ENCODE results near the gene ZDHHC8.
A peak's percentile ranks its signal among the peaks of the same experiment; 100 is the strongest.

ZDHHC8 gene

DNA sequence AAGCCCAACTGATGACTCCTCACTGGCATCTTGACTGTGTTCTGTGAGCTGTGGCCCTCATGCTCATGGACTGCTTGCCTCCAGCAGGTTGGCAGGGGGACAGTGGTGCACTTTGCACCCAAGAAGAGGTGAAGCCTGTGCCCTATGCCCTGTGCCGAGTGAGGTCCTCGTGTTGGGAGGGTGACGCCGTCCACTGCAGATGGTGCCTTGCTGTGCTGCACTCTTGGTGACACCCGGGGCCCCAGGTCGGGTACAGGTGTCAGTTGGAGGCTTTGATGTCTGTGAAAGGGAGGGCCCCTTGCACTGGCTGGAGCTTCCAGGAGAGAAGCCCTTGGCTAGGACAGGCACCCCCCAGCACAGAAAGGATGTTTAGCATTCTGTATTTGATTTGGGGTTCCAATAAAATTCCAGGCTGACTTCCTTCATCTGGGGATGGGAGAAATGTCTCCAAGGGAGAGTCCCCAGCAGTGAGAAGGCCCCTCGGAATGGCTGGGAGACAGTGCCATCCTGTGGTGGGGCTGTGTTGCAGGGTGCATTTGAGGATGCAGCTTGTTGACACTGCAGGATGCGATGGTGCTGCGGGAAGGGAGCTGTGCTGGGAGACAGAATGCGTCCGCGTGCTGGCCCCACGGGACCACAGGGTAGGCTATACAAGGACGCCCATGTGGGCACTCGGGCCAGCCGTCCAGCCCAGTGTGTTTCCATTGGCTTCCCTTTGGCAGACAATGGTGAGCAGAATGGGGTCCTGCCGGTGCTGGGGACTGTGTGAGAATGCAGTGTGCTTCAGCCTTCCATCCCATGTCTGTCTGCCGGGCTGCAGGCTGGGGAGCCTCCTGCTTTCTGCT is 2.5 kb upstream of the ZDHHC8 start:
- peak; percentile 25 to 31 for DNase-seq (ENCODE audit: low read depth in 2 of 2)

DNA sequence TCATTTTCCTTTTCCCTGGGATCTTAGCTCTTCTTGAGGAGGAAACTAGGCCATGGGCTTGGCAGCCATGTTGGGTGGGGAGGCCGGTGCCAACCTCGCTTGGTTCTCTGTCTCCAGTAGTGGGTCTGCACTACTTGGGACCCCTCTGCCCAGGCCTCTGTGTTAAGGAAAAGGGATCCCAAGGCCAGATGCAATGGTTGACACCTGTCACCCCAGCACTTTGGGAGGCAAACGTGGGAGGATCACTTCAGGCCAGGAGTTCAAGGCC is 1.9 kb upstream of the ZDHHC8 start:
- DNase-seq (ENCODE audit: low read depth in 2 of 2) = no peak

DNA sequence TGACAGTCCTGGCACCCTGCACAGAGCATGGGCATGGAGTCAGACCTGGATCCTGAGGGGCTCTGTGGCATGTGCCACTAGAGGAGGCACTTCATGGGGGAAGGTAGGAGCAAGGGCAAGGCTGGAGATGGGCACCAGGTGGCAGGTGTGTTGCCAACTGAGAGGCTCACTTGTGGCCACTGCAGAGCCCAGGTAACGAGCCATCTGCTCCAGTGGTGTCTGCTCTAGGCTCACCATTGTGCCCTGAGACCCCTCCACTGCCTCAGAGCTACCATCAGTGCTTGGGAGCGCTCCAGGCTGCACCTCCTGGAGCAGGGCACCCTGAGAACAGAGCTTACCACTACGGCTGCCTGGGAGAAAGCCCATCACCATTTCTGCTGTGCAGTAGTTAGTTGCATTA is 1.3 kb upstream of the ZDHHC8 start:
- DNase-seq (ENCODE audit: low read depth in 2 of 2) = no peak

DNA sequence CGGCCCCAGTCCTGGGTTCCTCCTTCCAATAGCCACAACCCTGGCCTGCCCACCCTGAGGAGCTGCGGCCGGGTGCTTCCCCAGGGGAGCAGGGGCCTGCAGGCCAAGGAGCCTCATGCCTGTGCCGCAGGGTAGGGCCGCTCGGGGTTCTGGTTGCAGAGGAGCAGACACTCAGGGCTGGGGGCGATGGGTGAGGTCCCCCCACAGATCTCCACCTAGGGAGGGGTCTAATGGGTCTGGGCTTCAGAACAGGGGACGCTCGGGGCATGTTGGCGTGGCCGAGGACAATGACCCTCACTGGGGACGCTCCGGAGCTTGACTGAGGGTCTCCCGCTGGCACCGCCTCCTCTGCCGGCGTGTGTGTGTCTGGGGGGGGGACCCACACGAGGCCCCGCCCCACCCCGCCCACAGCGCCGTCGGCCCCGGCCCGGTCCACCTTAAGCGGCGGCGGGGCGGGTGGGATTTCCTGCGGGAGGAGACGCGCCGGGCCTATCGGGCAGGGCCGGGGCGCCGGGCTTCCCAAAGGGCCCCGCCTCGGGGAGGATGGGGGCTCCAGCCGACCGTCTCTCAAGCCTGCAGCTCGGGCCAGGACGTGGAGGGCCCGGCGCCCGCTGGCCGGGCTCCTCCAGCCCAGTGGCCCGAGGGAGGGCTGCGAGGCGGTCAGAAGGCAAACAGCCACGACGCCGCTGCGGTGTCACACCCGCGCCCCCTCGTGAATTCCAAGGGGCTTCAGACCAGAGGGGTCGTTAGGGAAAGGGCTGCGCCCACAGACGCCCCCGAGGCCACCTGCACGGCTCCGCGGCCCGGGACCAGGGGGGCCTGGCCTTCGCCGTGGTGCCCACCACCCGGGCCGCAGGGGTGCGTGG is 640 bp upstream of the ZDHHC8 start:
- peak; percentile 70 to 72 for DNase-seq (ENCODE audit: low read depth in 2 of 2)

DNA sequence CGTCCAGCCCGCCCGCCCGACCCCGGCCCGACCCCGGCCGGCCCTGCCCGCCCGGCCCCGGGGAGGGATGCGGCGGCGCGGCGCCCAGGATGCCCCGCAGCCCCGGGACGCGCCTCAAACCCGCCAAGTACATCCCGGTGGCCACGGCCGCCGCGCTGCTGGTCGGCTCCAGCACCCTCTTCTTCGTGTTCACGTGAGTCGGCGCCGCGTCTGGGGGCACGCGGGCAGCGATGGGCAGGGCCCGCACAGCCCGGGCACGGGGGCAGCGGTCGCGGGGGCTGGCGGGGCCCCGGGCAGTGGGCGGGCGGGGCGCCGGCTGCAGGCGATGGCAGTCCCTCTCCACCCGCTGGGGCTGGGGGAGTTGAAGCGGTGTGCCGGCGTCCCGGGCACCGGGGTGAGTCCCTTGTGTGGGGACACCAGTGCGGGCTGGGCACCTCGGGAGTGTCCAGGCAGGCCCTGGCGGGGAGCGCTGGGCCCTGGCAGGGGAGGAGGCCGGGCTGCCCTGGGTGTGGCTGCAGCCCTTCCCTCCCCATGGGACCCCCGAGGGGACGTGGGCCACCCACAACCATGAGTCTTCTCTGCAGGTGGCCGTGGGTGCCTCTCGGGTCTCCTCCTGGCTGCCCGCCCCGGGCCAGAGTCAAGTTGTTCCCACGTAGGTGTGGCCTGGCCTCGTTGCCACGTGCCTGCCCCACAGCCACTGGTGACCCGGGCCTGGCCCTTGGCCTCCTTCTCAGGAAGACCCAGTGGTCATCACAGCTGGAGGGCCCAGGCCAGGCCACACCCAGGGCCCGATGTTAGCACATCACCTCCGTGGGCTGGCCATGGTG is 468 bp downstream of the ZDHHC8 start:
- DNase-seq (ENCODE audit: low read depth in 2 of 2) = no peak

DNA sequence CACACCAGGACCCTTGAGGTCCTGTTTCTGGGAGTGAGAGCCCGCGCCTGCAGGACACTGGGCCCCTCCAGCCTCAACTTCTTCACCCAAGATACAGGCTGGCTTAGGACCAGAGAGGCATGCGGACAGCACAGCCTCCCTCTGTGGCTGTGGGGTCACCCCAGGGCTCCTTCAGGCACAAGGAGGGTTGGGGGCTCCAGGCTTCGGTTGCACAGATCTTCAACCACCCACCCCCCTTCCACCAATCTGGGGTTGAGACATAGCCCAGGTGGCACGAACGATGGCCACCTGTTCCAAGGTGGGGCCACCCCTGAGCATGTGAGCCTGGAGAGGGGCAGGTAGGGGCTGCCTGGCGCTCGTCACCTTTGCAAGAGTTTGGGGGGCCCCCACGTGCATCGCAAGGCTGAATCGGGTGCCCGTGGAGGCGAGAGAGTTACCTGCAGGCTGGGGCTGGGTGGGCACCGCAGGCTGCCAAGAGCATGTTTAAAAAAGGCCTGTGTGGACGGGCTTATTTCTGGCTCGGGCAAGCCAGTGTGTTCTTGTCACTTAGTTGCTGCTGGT is 1.2 kb downstream of the ZDHHC8 start:
- DNase-seq (ENCODE audit: low read depth in 2 of 2) = no peak

DNA sequence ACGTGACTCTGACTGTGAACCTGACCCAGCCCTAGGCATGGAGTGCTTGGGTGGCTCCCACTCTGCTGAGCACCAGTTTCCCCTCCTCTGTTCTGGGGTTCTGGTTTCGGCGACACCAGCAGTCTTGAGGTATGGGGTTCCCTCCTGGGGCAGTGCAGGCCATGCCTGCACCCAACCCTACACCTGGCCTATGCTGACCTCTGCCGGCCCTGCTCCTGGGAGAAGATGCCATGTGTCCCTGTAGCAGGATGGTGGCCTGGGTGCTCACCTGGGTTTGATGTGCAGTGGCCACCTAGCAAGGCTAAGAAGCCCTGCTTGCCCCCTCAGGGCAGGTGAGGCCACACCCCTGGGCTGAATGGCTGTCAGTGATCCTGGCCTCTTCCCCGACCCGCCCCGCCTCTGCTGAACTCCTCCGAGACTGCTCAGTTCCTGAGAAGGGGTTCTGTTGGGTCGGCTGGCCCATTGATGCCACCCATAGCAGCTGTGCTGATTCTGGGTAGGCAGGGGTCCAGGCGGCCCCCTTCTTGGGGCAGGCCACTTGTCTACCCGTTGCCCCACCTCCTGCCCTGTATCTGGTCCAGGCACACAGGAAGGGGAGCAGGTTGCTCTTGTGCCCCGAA is 2.4 kb downstream of the ZDHHC8 start:
- no peak for DNase-seq (ENCODE audit: low read depth in 2 of 2)

DNA sequence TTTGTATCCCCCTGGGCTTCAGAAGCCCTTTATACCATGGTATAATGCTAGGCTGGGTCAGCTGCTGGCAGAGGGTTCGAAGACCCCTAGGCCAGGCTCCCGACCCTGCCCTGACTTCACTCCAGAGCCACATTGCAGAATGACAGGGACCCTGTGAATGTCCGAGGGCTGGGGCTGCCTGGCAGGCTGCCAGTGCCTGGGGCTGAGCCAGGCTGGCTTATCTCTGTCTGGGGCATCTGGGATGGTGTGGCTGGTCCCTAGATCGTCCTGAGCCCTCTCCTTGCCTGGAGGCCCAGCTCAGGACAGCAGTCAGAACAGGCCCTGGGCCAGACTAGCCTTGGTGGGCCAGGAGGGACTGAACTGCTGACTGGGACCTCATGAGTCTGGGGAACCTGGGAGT is 3.7 kb downstream of the ZDHHC8 start:
- DNase-seq (ENCODE audit: low read depth in 2 of 2) = no peak

DNA sequence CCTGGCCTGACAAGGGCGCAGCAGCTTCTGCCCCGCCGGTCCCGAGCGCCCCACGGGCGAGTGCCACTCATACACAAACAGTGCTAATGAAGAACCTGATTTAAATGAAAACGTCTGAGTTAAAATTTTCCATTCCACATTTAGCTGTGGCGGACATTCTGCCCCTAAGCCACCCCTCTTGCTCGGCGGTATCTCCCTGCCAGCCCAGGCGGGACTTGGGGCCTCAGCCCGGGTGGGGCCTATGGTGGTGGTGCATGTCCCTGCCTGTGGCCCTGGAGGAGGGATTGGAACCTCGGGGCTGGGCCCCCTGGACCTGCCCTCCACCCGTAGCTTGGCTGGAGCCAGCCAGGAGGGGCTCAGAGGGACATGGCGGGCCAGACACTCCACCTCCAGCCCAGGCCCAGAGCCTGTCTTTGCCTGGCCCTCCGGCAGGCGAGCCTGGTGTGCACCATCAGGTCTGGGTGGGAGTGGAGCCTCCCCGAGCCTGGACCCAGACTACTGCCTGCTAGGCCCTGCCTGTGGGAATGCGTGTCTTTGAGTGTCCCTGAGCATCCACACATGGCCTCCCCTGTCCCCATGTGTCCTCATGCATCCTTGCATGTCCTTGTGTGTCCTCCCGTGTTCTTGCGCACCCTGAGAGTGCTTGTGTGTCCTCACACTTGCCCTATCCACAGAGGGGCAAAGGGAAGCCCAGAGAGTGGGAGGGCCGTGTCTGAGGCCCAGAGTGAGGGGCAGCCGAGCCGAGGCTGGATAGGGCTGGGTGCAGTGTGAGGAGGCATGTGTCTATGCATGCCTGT is 4.4 kb downstream of the ZDHHC8 start:
- DNase-seq (ENCODE audit: low read depth in 2 of 2) = no peak

DNA sequence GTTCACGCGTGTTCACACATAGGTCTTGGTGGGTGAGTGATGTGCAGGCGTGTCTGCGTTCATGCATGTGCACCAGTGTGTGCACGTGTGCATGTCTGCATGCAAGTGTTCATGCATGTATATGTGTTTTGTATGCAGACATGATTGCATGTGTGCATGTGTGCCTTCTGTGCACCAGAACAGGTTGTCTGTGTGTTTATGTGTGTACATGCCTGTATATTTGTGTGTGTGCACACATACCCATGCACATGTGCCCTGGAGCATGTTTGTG is 4.9 kb downstream of the ZDHHC8 start:
- no peak for DNase-seq (ENCODE audit: low read depth in 2 of 2)

DNA sequence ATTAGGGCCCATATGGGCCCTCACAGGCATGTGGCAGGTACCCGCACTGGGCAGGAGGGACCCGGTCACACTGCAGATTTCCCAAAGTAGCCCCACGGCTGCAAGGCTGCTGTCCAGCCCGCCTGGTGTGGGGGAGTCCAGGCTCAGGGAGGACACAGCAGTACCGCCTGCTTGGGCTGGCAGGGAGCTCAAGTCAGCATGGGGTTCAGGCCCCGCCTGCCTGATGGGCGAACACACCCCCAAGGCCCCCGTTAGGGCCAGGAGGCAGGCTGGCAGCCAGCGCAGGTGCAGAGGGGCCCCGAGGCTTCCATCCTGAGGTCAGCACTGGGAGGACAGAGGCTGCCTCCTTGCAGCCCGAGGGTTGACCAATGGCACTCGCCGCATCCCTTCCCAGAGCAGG is 5.5 kb downstream of the ZDHHC8 start:
- no peak for DNase-seq (ENCODE audit: low read depth in 2 of 2)

DNA sequence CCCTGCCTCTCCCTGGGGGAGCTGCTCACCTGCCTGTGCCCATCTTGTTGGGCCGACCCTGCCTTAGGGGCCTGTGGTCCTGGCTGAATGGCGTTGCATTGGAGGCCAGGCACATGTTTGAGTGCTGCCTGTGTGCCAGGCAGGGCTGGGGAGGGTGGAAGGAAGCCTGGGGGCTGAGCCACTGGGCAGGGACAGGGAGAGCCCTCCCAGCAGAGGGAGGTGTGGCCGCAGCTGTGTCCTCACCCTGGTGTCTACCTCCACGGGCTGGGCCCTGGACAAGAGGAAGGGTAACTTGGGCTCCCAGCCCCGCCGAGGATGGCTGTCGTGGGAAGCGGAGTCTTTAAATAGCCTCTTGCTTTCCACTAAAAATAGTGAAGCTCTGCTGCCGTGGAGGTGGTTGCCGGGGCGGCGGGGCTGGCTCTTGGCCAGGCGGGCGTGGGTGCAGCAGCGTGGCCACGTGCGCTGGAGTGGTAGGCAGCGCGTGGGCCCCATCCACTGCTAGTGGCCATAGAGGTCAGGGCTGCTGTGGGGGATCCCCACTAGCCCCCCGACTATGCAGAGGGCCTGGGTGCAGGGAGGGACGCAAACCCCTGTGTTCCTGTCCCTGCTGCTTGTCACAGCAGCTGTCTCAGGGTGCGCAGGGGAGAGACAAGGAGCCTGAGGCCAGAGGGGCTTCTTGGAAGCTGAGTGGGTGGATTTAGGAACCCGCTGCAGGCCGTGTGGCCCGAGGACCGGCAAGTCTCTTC is 6.2 kb downstream of the ZDHHC8 start:
- DNase-seq (ENCODE audit: low read depth in 2 of 2) = no peak

DNA sequence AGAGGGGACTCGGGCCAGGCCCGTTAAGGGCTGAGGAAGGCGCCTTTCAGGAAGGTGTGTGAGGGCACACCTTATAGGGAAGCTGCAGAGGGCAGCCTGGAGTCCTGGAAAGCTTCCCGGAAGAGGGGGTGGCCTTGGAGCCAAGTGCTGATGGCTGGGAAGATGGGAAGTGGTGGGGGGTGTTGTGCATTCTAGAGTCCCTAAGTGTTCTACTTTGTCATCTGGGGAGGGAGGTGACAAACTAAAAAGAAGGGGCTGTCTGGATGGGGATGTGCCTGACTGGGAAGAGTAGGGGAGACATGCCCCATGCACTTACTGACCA is 6.8 kb downstream of the ZDHHC8 start:
- DNase-seq (ENCODE audit: low read depth in 2 of 2) = no peak

DNA sequence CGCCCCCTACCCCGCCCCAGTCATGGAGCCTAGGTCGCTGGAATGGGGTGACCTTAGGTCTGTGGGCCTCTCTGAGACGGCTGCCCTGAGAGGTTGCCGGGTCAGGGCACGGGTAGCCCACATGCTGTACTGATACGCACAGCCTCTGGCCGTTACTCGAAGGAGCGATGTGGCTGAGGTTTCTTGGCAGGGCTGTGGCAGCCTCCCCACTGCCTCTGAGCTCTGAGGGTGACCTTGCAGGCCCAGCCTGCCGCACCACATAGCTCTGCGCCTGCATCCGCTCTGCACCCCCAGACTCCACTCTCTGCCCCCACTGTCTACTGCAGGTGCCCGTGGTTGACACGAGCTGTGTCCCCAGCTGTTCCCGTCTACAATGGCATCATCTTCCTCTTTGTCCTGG is 7.3 kb downstream of the ZDHHC8 start:
- no peak for DNase-seq (ENCODE audit: low read depth in 2 of 2)

DNA sequence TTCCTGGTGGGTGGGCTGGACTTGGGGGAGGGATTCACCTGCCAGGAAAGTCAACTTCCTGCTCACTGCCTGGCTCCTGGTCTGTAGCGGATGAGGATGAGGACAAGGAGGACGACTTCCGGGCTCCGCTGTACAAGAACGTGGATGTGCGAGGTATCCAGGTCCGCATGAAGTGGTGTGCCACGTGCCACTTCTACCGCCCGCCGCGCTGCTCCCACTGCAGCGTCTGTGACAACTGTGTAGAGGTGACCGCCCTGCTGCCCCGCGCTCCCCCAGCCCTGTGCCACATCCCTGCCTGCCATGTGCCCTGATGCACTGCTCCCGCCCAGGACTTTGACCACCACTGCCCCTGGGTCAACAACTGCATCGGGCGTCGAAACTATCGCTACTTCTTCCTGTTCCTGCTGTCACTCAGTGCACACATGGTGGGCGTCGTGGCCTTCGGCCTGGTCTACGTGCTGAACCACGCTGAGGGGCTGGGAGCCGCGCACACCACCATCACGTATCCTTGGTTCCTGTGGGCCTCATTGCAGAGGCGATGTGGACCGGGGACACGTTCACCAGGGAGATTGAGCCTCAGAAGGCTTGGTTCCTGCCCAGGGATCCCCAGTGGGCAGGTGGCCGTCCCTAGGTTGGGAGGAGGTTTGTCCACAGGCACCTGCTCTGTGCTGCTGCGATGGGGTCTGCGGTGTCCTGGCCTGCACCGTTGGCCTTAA is 7.9 kb downstream of the ZDHHC8 start:
- no peak for DNase-seq (ENCODE audit: low read depth in 2 of 2)

DNA sequence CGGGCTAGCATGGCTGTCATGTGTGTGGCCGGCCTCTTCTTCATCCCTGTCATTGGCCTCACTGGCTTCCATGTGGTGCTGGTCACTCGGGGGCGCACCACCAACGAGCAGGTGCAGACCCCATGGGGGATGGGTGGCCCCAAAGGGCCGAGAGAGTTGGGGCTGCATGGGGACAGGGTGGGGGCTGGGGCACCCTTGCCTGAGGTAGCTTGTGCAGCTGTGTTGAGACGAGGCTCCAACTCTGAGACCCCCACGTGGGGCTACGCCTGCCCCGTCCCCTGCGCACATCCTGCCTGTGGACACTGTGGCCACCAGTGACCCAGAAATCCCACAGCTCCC is 8.5 kb downstream of the ZDHHC8 start:
- DNase-seq (ENCODE audit: low read depth in 2 of 2) = no peak

DNA sequence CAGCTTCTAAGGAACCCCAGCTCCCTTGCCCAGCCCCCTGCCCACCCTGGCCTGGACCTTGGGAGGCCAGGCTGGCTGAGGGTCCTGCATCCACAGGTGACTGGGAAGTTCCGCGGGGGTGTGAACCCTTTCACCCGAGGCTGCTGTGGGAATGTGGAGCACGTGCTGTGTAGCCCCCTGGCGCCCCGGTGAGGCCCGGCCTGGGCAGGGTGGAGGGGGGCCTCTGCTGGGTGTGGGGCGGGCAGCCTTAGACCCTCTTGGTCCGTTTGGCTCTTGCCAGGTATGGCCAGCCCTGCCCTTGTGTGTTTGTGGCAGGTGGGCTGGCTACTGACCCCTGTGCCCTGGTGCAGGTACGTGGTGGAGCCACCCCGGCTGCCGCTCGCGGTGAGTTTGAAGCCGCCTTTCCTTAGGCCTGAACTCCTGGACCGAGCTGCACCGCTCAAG is 8.9 kb downstream of the ZDHHC8 start:
- DNase-seq (ENCODE audit: low read depth in 2 of 2) = no peak

DNA sequence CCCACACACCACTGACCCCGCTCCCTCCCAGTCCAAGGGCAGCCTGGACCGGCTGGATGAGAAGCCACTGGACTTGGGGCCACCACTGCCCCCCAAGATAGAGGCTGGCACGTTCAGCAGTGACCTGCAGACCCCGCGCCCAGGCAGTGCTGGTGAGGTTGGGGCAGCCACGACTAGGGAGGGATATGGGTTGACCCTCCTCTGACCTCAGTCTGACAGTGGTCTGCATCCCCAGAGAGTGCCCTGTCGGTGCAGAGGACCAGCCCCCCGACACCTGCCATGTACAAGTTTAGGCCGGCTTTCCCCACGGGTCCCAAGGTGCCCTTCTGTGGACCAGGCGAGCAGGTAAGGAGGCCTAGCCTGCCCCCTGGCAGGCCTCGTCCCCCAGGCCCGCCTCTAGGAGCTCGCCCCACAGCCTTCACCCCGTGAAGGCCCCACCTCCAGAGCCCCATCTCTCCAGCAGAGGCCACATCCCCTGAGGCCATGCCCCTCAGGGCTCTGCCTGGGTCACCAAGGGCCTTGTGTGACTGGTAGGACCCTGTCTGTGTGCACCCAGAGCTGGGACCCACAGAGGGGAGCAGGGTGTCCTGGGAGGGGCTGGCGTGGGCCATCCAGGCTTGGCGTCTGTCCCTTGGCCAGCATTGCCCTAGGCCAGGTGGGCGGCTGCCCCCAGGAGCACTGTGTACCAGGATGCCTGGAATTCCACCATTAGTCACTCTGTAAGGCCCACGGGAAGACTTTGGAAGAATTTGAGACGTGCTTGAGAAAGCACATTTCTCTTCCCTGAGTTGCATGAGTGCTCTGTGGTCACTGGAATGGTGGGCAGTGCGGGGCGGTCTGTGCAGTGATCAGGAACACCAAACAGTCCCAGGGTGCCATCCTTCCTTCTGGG is 9.8 kb downstream of the ZDHHC8 start:
- DNase-seq (ENCODE audit: low read depth in 2 of 2) = no peak
